SK-N-MC (cell line): ENCODE data around the gene ZNF215.

Experiments used
- EZH2 ChIP-seq: fragments of 200-600 bp; sonication (generic); IDR thresholded peaks from one replicate; pipeline ENCODE4 v1.6.1; 2017; ENCODE audit warnings: antibody characterized with exemption
- POLR2AphosphoS5 ChIP-seq: IDR thresholded peaks from 2 replicates; pipeline ENCODE4 v1.6.1; 2012; ENCODE audit warnings: mild to moderate bottlenecking, low read depth, low read length, borderline replicate concordance

DNA sequence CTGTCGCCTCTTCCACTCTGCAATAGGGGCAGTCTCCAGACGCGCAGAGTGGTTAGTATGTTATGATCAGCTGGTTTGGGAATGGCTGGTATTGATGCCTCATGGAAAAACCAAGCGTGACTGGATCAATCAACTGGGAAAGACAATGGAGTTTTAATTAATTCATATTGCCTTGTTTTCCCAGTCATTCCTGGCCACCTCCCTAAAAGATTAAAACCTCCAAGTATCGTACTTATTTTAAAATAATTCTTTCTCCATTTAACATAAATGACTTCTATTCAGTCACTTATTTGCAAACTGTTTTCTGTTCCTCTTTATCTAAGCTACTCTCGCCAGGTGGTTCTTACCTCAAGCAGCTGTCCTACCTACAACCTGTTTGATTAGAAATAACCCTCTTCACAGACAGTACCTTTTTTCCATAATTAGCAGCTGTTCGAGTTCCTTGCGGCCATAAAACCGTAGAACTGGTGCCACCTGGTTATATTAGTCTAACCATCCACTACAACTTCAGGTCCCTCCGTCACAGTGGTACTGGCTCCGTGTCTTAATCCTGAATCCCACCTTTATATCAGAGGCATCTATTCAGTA lies 898 bp downstream of the ZNF215 start:
- no peak for TF ChIP-seq POLR2AphosphoS5
- TF ChIP-seq EZH2 = no peak
